Choroid plexus epithelial cell (primary cell): ENCODE data around the gene ALG2.

Experiments
- DNase-seq: peaks from one replicate; pipeline ENCODE4 v3.0.0-alpha.2; 2010; ENCODE audit warnings: low read depth
- H3K4me3 ChIP-seq: 2 replicates; pipeline ENCODE4 v1.5.1; 2011; ENCODE audit warnings: low read depth, mild to moderate bottlenecking, control low read depth, low read length, moderate library complexity
- CTCF ChIP-seq: conservative IDR thresholded peaks from 2 replicates; pipeline ENCODE4 v1.5.1; 2011; ENCODE audit warnings: low read depth, mild to moderate bottlenecking, control low read depth, inconsistent platforms, low read length, moderate library complexity

Gene ALG2

GRCh38 chr9:99262949-99263418 is 41.2 kb upstream of the ALG2 start:
- DNase-seq, result no peak
- no peak overlapping the region for H3K4me3 ChIP-seq
- no peak for TF ChIP-seq CTCF

- no peak overlapping the region for H3K4me3 ChIP-seq
- TF ChIP-seq CTCF, result no peak
- no peak for DNase-seq
Measured at GRCh38 chr9:99261923-99262322, 40.2 kb upstream of the ALG2 start.

- peak overlapping the region; percentile 47 for H3K4me3 ChIP-seq
- TF ChIP-seq CTCF, result no peak
- DNase-seq, result peak; percentile 66
Measured at GRCh38 chr9:99259231-99259918, 37.6 kb upstream of the ALG2 start.

GRCh38 chr9:99257723-99258389 is 36.1 kb upstream of the ALG2 start:
- H3K4me3 ChIP-seq, result no peak overlapping the region
- TF ChIP-seq CTCF, result no peak
- no peak for DNase-seq

- H3K4me3 ChIP-seq, result no peak overlapping the region
- no peak for TF ChIP-seq CTCF
- DNase-seq, result no peak
Measured at GRCh38 chr9:99255651-99256050, 33.9 kb upstream of the ALG2 start.

GRCh38 chr9:99253772-99254431 is 32.2 kb upstream of the ALG2 start:
- no peak overlapping the region for H3K4me3 ChIP-seq
- TF ChIP-seq CTCF, result no peak
- DNase-seq, result no peak
